Bone marrow (tissue), 2 donors: ENCODE results near the gene EPHB2.
"Not testable (repeated sequence)": the region's sequence is repeated elsewhere in the genome, so short reads cannot be mapped to it uniquely, and the experiment has no call there.

ENCODE experiments used
- DNase-seq, 2 donors: peaks; one replicate each; lab custom pipeline; 2025; lab: John Stamatoyannopoulos, UW

EPHB2 gene

GRCh38 chr1:22710701-22711049 is at the start of gene EPHB2:
EPHB2 (plus strand) TSS chr1:22710839; CDS start chr1:22710983, 144 bp downstream.
- no peak for DNase-seq

- no peak for DNase-seq
These were observed 48.8 kb upstream of the EPHB2 start for GRCh38 chr1:22661880-22662279.

- DNase-seq, result no peak
These were observed 48.3 kb upstream of the EPHB2 start for GRCh38 chr1:22662318-22662717.

- no peak for DNase-seq
These were observed 47.6 kb upstream of the EPHB2 start for GRCh38 chr1:22662986-22663408.

GRCh38 chr1:22665752-22666151 is 44.9 kb upstream of the EPHB2 start:
- no peak for DNase-seq

GRCh38 chr1:22666412-22666811 is 44.2 kb upstream of the EPHB2 start:
- DNase-seq, result no peak

- not testable (repeated sequence) for DNase-seq
These were observed 41.8 kb upstream of the EPHB2 start for GRCh38 chr1:22668840-22669239.

- no peak for DNase-seq
These were observed 40.2 kb upstream of the EPHB2 start for GRCh38 chr1:22670352-22670975.

GRCh38 chr1:22671999-22672398 is 38.6 kb upstream of the EPHB2 start:
- DNase-seq, result no peak

- no peak for DNase-seq
These were observed 36.9 kb upstream of the EPHB2 start for GRCh38 chr1:22673486-22674409.

GRCh38 chr1:22674410-22674749 is 36.3 kb upstream of the EPHB2 start:
- DNase-seq, result no peak

GRCh38 chr1:22676151-22676550 is 34.5 kb upstream of the EPHB2 start:
- DNase-seq, result not testable (repeated sequence)

GRCh38 chr1:22676916-22677583 is 33.6 kb upstream of the EPHB2 start:
- DNase-seq, result no peak

GRCh38 chr1:22677931-22678896 is 32.4 kb upstream of the EPHB2 start:
- no peak for DNase-seq

GRCh38 chr1:22680726-22681125 is 29.9 kb upstream of the EPHB2 start:
- no peak for DNase-seq

GRCh38 chr1:22681556-22682276 is 28.9 kb upstream of the EPHB2 start:
- DNase-seq, result no peak

GRCh38 chr1:22683547-22683946 is 27.1 kb upstream of the EPHB2 start:
- no peak for DNase-seq

- DNase-seq, result no peak
These were observed 25.0 kb upstream of the EPHB2 start for GRCh38 chr1:22685591-22686059.

- no peak for DNase-seq
These were observed 23.4 kb upstream of the EPHB2 start for GRCh38 chr1:22687191-22687590.

- no peak for DNase-seq
These were observed 22.2 kb upstream of the EPHB2 start for GRCh38 chr1:22688466-22688865.

- no peak for DNase-seq
These were observed 21.1 kb upstream of the EPHB2 start for GRCh38 chr1:22689505-22689904.
